Tibial artery (tissue), 4 donors: Measurements from ENCODE around the gene PDE4B.

Source experiments
- DNase-seq, 2 donors: peaks; one replicate each; pipeline ENCODE4 v3.0.0-alpha.2; 2019
- H3K27ac ChIP-seq, 2 donors: fragments of 200-600 bp; sonication (generic) in 1 of 2; 1 replicate in 1 of 2; 2 replicates in 1 of 2; pipeline ENCODE4 v1.5.1; 2018 to 2019; ENCODE audit warnings: mild to moderate bottlenecking in 1 of 2
- H3K27me3 ChIP-seq, 2 donors: fragments of 200-600 bp; sonication (generic) in 1 of 2; one replicate each; pipeline versions ENCODE4 v1.5.1 to v1.6.0; 2016 to 2019
- H3K36me3 ChIP-seq, 3 donors: fragments of 200-600 bp; sonication (generic) in 2 of 3; one replicate each; pipeline ENCODE4 v1.5.1; 2016 to 2019; ENCODE audit warnings: mild to moderate bottlenecking in 2 of 3
- H3K4me1 ChIP-seq, 4 donors: fragments of 200-600 bp; sonication (generic) in 2 of 4; 1 replicate in 3 of 4; 2 replicates in 1 of 4; pipeline ENCODE4 v1.5.1; 2016 to 2019
- H3K4me3 ChIP-seq, 2 donors: fragments of 200-600 bp; sonication (generic) in 1 of 2; 1 replicate in 1 of 2; 2 replicates in 1 of 2; pipeline ENCODE4 v1.5.1; 2018 to 2019; ENCODE audit warnings: mild to moderate bottlenecking in 2 of 2
- H3K9me3 ChIP-seq, 3 donors: fragments of 200-600 bp; sonication (generic) in 1 of 3; one replicate each; pipeline ENCODE4 v1.5.1; 2016 to 2019
- intact Hi-C: fragments of 100-400 bp; cut with DNase I; formaldehyde crosslinking; loops from one replicate; pipeline ENCODE4 v1.15.0; 2023; ENCODE audit warnings: low total_unique reads
- TF ChIP-seq, protein P1 (sequence below), 2 experiments: fragments of 200-600 bp in 1 of 2; fragments of 450-650 bp in 1 of 2; IDR thresholded peaks; one replicate each; pipeline ENCODE4 v1.5.1; 2017 to 2019; ENCODE audit warnings: antibody characterized with exemption in 2 of 2, mild to moderate bottlenecking in 1 of 2, moderate library complexity in 1 of 2

PDE4B gene

DNA sequence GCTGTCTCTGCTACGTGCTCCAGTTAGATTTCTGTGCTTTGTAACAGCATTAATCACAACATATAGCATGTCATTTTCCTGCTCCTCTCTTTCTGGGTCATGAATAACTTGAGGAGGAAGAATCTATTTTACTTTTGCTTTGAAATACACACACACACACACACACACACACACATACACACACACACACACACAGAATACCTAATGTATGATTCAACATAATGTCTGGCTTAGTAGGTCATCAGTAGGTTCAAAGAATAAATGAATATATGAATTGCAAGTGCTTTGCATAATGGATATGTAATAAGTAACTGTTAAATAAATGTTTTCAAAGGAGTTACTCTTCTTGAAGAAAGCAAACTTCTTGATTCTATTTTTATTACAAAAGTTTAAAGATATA lies 249.0 kb downstream of the PDE4B start:
- Histone ChIP-seq H3K27ac (no peak overlapping the region), H3K9me3 (no peaks in the 10 kb centered on the region), H3K4me3 (no peak overlapping the region), H3K27me3 (no peaks in the 10 kb centered on the region), H3K36me3 (no peaks in the 10 kb centered on the region), H3K4me1 (no peaks in the 10 kb centered on the region)
- no peak for DNase-seq
- intact Hi-C loops, result no loop called here
- TF ChIP-seq, protein P1, sequence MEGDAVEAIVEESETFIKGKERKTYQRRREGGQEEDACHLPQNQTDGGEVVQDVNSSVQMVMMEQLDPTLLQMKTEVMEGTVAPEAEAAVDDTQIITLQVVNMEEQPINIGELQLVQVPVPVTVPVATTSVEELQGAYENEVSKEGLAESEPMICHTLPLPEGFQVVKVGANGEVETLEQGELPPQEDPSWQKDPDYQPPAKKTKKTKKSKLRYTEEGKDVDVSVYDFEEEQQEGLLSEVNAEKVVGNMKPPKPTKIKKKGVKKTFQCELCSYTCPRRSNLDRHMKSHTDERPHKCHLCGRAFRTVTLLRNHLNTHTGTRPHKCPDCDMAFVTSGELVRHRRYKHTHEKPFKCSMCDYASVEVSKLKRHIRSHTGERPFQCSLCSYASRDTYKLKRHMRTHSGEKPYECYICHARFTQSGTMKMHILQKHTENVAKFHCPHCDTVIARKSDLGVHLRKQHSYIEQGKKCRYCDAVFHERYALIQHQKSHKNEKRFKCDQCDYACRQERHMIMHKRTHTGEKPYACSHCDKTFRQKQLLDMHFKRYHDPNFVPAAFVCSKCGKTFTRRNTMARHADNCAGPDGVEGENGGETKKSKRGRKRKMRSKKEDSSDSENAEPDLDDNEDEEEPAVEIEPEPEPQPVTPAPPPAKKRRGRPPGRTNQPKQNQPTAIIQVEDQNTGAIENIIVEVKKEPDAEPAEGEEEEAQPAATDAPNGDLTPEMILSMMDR (IDR thresholded peaks at IDR 0.05), result no peak

DNA sequence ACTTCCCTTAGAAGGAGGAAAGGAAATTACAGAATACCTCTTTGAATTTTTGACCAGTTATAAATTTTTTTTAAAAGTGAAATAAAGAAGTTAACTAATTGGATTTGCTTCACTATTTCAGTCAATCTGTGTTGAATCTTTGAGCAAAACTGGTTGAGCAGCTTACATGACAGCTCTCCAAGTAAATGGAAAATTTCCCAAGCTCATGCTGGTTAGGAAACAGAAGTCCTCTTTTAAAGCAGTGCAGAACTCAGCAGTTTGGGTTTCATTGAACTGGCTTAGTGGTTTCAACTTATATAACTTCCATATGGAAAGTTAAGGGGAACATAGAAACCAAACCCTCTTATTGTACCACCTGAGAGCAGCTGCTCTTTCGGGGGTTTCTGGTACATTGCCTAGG lies 250.5 kb downstream of the PDE4B start:
- intact Hi-C loops, result no loop called here

DNA sequence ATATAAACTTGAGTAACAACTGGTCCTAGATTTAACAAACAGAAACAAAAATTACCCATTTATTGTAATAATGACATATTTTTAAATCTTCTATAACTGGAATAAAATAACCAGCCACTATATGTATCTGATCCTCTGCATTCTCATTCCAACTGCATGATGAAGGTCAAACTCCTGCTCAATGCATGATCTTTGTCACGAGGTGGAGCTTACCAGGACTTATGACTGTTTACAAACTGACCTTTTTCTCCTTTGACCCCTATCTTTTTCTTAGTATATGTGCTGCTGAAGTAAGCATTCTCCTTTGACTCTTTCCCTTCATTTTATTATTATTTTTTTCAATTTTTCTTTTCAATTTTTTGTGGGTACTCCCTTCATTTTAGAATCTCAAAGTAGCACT lies 252.2 kb downstream of the PDE4B start:
- H3K9me3 ChIP-seq, result no peaks in the 10 kb centered on the region
- H3K27ac ChIP-seq, result no peak overlapping the region
- no peaks in the 10 kb centered on the region for H3K27me3 ChIP-seq
- TF ChIP-seq, protein P1 (IDR thresholded peaks at IDR 0.05), result no peak
- no peaks in the 10 kb centered on the region for H3K4me1 ChIP-seq
- H3K4me3 ChIP-seq, result no peak overlapping the region
- no peak for DNase-seq
- intact Hi-C loops, result no loop called here
- no peaks in the 10 kb centered on the region for H3K36me3 ChIP-seq

More for the DNA sequence above, 250.5 kb downstream of the PDE4B start:
- Histone ChIP-seq H3K9me3 (no peaks in the 10 kb centered on the region), H3K36me3 (no peaks in the 10 kb centered on the region), H3K4me1 (no peaks in the 10 kb centered on the region), H3K4me3 (no peak overlapping the region), H3K27ac (no peak overlapping the region), H3K27me3 (no peaks in the 10 kb centered on the region)
- DNase-seq, result no peak
- TF ChIP-seq, protein P1 (IDR thresholded peaks at IDR 0.05), result no peak

DNA sequence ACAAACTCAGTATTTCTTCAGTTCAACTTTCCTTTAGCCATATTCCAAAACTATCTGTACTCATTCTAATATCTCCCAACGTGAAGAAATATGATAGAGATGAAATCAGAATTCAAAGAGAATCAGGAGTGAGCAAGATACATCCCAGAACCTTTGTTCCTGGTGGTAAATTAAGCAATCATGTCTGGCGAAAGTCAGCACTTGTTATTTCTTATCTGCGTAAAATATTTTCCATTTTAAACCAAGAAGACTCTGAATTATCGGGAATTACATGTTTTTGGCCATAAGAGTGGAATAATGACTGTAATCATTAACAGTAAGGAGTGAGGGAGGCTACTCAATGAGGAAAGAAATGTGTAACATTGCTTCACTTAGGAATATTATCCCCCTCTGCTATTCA lies 253.7 kb downstream of the PDE4B start:
- H3K4me3 ChIP-seq, result no peak overlapping the region
- intact Hi-C loops, result no loop called here

DNA sequence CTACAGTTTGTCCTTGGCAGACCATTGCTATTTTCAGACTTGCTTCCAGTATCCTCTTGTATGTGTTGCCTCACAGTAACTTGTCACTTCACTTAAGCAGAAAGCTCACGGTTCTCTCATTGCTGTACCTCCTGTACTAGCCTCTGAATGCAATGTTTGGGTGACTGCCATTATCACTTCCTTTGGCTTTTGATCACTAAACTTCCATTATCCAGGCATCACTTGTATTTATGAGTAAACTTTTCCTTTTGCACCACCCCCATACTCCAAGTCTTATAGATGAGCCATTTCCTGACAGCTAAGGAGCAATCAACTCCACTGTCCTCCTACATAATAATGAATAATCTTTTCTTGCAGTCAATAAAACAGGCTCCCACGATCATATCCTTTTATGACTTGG lies 255.3 kb downstream of the PDE4B start:
- H3K27me3 ChIP-seq, result no peaks in the 10 kb centered on the region
- no peak overlapping the region for H3K4me3 ChIP-seq
- TF ChIP-seq, protein P1 (IDR thresholded peaks at IDR 0.05), result no peak
- no peak overlapping the region for H3K27ac ChIP-seq
- no peaks in the 10 kb centered on the region for H3K9me3 ChIP-seq
- H3K4me1 ChIP-seq, result no peaks in the 10 kb centered on the region
- no peak for DNase-seq
- H3K36me3 ChIP-seq, result no peaks in the 10 kb centered on the region
- intact Hi-C loops, result no loop called here

More for the DNA sequence above, 253.7 kb downstream of the PDE4B start:
- TF ChIP-seq, protein P1 (IDR thresholded peaks at IDR 0.05), result no peak
- Histone ChIP-seq H3K27me3 (no peaks in the 10 kb centered on the region), H3K27ac (no peak overlapping the region), H3K9me3 (no peaks in the 10 kb centered on the region), H3K36me3 (no peaks in the 10 kb centered on the region), H3K4me1 (no peaks in the 10 kb centered on the region)
- DNase-seq, result no peak

DNA sequence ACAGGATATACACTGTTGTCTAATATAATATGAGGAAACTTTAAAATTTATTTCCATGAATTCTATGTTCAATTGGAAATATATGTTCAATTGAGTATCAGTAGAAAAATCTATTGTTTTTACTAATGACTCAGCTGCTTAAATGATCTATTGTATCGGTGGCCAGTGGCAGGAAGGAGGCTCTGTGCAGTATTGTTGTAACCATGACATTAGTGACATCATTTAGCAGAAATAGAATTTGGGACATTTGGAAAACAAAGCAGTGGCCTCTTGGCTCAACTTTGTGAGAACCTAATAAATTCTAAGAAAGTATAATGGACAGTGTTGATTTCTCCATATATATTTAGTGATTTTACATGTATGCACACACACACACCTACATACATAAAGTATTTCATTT lies 257.4 kb downstream of the PDE4B start:
- Histone ChIP-seq H3K4me1 (no peaks in the 10 kb centered on the region), H3K27me3 (no peaks in the 10 kb centered on the region), H3K4me3 (no peak overlapping the region), H3K27ac (no peak overlapping the region), H3K36me3 (no peaks in the 10 kb centered on the region), H3K9me3 (no peaks in the 10 kb centered on the region)
- TF ChIP-seq, protein P1 (IDR thresholded peaks at IDR 0.05), result no peak
- intact Hi-C loops, result no loop called here
- no peak for DNase-seq
